Bronchial epithelial cell (primary cell): ENCODE measurements around the gene RBBP6. TPM values are rescaled to one million over a fixed set of nuclear protein-coding genes. Genes with fewer than 3 reads are reported as not detected.

Experiments
- DNase-seq: peaks from one replicate; pipeline ENCODE4 v3.0.0-alpha.2; 2010; ENCODE audit warnings: low read depth
- FAIRE-seq: peaks from 2 replicates; lab custom pipeline; 2011; peaks lifted over from hg19 to GRCh38; lab: Jason Lieb, UNC
- H3K27me3 ChIP-seq: 2 replicates; pipeline ENCODE4 v1.5.1; 2011; ENCODE audit warnings: low read length; ENCODE audit not compliant: control insufficient read depth, insufficient read depth
- H3K36me3 ChIP-seq: 2 replicates; pipeline ENCODE4 v1.5.1; 2011; ENCODE audit warnings: low read length; ENCODE audit not compliant: control insufficient read depth, insufficient read depth
- H3K4me3 ChIP-seq: 2 replicates; pipeline ENCODE4 v1.5.1; 2011; ENCODE audit warnings: mild to moderate bottlenecking, low read depth, low read length, control low read depth
- CTCF ChIP-seq: IDR thresholded peaks from 2 replicates; pipeline ENCODE4 v1.5.1; 2011; ENCODE audit warnings: mild to moderate bottlenecking, moderate library complexity, low read length, control low read depth, inconsistent platforms; ENCODE audit not compliant: insufficient read depth, severe bottlenecking
- total RNA-seq: library from RNA; depleted of rRNA; stranded (reverse); fragments of >200 nt; gene quantifications from 2 replicates; pipeline ENCODE4 v1.2.1, GENCODE V29; 2014

Gene RBBP6
- total RNA-seq, 1 donor from 2014 or later, result 11.1 TPM

DNA sequence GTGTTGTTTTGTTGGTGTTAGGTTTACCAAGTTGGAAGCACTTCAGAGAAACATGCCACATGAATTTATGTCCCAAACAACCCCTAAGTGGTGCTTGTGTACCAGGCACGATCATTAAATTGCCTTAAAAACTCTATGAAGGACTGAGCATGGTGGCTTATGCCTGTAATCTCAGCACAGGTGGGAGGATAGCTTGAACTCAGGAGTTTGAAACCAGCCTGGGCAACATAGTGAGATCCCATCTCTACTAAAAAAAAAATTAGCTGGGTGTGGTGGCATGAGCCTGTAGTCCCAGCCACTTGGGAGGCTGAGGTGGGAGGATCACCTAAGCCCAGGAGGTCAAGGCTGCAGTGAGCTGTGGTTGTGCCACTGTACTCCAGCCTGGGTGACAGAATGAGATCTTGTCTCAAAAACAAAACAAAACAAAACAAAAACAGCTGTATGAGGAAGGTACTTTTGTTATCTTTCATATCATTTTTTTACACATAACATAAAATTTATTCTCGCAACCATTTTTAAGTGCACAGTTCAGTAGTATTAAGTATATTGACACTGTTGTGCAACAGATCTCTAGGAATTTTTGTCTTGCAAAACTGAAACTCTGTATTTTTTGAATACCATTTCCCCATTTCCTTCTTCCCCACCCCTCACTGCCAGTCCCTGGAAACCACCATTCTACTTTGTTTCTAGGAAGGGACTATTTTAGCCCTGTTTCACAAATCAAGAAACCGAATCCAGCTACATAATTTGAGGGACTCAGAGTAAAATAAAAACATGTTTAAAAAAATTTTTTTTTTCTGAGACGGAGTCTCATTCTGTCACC lies 14.3 kb upstream of the RBBP6 start:
- DNase-seq (no peak), FAIRE-seq (no peak)
- no peaks in the 10 kb centered on the region for H3K36me3 ChIP-seq
- no peak overlapping the region for H3K4me3 ChIP-seq
- H3K27me3 ChIP-seq, result no peaks in the 10 kb centered on the region
- TF ChIP-seq CTCF, result no peak

GRCh38 chr16:24525970-24526559 lies 13.3 kb upstream of the RBBP6 start:
- no peak for TF ChIP-seq CTCF
- FAIRE-seq (no peak), DNase-seq (peak; percentile 76)
- H3K36me3 ChIP-seq, result no peaks in the 10 kb centered on the region
- no peak overlapping the region for H3K4me3 ChIP-seq
- H3K27me3 ChIP-seq, result no peaks in the 10 kb centered on the region

GRCh38 chr16:24526701-24527495 lies 12.5 kb upstream of the RBBP6 start:
- TF ChIP-seq CTCF, result no peak
- Histone ChIP-seq H3K27me3 (no peaks in the 10 kb centered on the region), H3K36me3 (no peaks in the 10 kb centered on the region), H3K4me3 (no peak overlapping the region)
- FAIRE-seq (no peak), DNase-seq (peak; percentile 64)

DNA sequence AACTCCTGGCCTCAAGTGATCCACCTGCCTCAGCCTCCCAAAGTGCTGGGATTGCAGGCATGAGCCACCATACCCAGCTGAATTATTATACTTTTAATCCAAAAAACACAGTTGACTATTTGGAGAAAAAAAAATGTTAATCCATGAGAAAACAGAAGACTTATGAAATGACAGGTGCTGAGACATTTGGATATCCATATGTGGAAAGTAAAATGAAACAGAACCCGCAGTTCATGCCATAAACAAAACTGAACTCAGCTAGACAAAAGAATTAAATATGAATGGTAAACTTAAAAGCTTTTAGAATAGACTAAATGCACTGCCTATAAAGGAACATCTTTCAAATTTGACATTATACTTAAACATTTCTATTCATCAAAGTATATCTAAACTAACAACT lies 8.2 kb upstream of the RBBP6 start:
- Histone ChIP-seq H3K4me3 (no peak overlapping the region), H3K27me3 (no peaks in the 10 kb centered on the region), H3K36me3 (no peaks in the 10 kb centered on the region)
- DNase-seq (no peak), FAIRE-seq (no peak)
- TF ChIP-seq CTCF, result no peak

DNA sequence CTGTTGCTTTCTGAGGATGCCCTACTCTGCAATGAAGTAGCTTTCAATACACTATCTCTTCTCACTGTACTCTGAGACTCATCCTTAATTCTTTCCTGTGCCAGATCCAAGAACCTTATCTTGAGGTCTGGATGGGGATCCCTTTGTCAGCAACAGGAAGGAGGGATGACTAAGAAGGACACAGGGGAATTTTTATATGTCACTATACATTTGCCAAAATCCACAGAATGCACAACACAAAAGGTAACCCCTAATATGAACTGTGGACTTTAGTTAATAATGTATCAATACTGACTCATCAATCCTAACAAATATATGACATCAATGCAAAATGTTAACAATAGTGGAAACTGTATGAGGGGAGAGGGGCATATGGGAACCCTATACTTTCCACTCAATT lies 4.7 kb upstream of the RBBP6 start:
- Histone ChIP-seq H3K36me3 (no peaks in the 10 kb centered on the region), H3K4me3 (no peak overlapping the region), H3K27me3 (no peaks in the 10 kb centered on the region)
- DNase-seq, result peak; percentile 32
- no peak for FAIRE-seq
- no peak for TF ChIP-seq CTCF
